CD4-positive, alpha-beta T cell treated with Interferon alpha-2 for 1 hour (primary cell): ENCODE data around the gene CSF2RB.

Source experiments
- DNase-seq, 2 donors: peaks; one replicate each; pipeline ENCODE4 v3.0.0-alpha.2; 2020 to 2022

CSF2RB gene

DNA sequence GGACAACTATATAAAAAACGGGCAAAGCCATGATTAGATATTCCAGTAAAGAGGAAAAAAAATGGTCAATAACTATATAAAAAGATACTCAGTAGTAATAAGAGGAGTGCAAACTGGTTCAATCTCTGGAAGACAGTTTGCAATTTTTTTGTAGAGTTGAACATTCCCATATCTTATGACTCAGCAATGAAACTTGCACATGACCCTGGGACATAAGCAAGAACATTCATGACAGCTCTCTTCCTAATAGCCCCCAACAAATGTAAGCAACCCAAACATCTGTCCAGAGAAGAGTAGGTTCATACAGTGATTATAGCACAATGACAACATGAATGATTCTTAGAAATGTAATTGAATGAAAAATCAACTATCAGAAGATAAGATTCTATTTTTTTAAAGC is 21.8 kb upstream of the CSF2RB start:
- no peak for DNase-seq

- no peak for DNase-seq
Measured at GRCh38 chr22:36892292-36892691, 21.1 kb upstream of the CSF2RB start.

GRCh38 chr22:36893262-36893661 is 20.2 kb upstream of the CSF2RB start:
- no peak for DNase-seq

DNA sequence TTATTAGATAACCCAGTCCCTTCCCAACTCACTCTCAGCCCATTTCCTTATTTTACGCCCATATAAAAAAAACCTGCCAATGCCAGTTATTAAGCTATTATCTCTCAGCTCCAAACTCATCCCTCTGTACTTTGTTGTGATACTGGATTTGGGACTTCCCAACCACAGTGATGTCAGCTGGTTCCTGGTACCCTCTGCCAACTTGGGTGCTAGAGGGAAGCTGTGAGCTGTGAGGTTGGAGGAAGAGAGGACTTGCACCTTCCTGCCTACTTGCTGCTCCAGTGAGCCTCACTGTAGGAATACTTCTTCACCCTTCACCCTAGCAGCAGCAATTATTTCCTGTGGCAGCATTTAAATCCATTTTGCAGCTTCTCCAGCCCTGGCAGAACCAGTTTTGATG is 19.2 kb upstream of the CSF2RB start:
- no peak for DNase-seq

DNA sequence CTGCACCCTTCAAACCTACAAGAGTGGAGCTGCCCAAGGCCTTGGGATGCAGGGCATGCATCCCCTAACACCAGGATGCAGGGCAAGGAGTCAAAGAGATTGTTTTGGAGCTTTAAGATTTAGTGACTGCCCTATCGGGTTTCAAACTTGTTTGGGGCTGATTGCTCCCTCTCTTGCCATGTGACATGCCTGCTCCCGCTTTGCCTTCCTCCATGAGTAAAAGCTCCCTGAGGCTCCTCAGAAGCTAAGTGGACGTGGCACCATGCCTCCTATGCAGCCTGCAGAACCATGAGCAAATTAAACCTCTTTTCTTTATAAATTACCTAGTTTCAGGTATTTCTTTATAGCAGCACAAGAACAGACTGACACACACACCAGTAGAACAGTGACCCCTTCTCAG is 15.8 kb upstream of the CSF2RB start:
- DNase-seq, result no peak

- DNase-seq, result no peak
Measured at GRCh38 chr22:36898690-36899089, 14.7 kb upstream of the CSF2RB start.

GRCh38 chr22:36899498-36899897 is 13.9 kb upstream of the CSF2RB start:
- DNase-seq, result no peak

- DNase-seq, result peak in 1 of 2 donors; percentile 15
Measured at GRCh38 chr22:36900225-36900624, 13.2 kb upstream of the CSF2RB start.

- no peak for DNase-seq
Measured at GRCh38 chr22:36900880-36901279, 12.5 kb upstream of the CSF2RB start.

- DNase-seq, result peak; percentile 19 to 28
Measured at GRCh38 chr22:36901411-36902142, 11.9 kb upstream of the CSF2RB start.

DNA sequence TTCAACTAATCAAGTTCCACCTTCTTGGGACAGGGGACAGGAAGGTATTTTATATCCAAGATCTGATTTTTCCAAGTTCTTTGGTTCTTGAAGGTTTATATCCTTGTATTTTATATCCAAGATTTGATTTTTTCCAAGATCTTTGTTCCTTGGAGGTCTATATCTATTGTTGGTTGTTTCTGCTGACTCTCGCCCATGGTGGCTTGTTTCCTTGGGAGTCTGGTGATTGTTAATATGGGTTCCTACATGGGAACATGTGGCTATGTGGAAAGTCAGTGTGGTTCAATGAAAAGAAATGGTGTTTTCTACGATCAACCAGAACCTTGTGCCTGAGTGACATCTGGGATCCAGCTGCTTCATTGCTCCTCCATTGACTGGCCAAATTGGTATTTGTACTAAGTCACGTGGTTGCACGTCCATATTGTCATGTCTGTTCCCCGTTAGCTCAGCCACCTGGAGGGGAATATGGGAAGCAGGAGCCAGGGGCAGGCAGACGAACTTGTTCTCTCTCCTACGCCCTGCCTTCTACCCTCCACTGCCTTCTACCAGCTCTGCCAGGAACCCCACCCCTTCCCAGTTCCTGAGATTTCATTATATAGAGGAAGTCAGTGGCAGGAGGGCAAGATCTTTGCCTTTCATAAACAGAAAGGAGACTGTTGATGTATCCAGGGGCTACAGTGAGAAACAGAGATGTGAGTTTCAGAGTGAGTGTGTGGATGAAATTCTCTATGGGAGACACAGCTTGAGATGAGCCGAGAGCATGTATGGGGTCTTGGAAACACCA is 11.1 kb upstream of the CSF2RB start:
- no peak for DNase-seq

GRCh38 chr22:36904260-36904880 is 9.1 kb upstream of the CSF2RB start:
- DNase-seq, result no peak

- DNase-seq, result no peak
Measured at GRCh38 chr22:36907253-36908195, 5.9 kb upstream of the CSF2RB start.

DNA sequence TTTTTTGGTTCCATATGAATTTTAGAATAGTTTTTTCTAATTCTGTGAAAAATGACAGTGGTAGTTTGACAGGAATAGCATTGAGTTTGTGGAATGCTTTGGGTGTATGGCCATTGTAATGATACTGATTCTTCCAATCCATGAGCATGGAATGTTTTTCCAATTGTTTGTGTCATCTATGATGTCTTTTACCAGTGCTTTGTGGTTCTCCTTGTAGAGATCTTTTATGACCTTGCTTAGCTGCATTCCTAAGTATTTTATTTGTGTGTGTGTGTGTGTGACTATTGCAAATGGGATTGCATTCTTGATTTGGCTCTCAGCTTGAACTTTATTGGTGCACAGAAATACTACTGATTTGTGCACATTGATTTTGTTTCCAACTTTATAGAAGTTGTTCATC is 3.0 kb upstream of the CSF2RB start:
- DNase-seq, result no peak

- DNase-seq, result no peak
Measured at GRCh38 chr22:36911887-36912661, 1.4 kb upstream of the CSF2RB start.

- DNase-seq, result no peak
Measured at GRCh38 chr22:36912694-36913426, 568 bp upstream of the CSF2RB start.

DNA sequence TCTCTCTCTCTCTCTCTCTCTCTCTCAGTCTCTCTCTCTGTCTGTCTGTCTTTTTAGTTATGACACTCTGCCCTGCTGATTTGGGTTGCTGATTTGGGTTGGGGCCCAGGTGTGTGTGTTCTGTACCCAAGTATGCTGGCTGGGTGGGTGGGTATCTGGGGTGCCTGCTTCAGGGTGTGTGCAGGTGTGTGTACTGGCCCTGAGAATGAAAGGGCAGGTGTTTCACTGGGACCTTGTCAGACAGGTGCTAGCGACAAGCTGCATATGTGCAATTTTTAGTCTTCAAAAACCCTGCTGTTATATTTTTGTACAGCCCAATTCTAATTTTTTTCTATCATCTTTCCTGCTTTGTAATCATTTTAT is 943 bp downstream of the CSF2RB start:
- DNase-seq, result no peak

DNA sequence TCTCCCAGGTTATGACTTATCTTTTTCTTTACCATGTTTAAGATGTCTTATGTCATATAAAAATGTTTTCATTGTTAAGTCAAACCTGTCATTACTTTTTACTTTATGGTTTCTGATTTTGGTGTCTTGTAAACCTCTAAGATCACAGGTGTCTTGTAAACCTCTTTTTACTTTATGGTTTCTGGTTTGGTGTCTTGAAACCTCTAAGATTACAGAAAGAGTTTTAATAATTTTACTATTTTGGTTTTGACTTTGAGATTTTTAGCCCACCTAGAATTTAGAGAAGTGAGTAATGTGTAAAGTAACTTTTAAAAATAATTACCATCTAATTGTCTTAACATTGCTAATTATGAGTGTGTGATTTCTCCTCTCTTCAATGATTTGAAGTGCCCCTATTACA is 2.6 kb downstream of the CSF2RB start:
- no peak for DNase-seq

GRCh38 chr22:36918586-36919284 is 5.3 kb downstream of the CSF2RB start:
- DNase-seq, result no peak

- peak; percentile 28 to 73 for DNase-seq
Measured at GRCh38 chr22:36921309-36922104, 8.1 kb downstream of the CSF2RB start.
